ENCODE results near the gene SMARCA1.

SMARCA1 gene

DNA sequence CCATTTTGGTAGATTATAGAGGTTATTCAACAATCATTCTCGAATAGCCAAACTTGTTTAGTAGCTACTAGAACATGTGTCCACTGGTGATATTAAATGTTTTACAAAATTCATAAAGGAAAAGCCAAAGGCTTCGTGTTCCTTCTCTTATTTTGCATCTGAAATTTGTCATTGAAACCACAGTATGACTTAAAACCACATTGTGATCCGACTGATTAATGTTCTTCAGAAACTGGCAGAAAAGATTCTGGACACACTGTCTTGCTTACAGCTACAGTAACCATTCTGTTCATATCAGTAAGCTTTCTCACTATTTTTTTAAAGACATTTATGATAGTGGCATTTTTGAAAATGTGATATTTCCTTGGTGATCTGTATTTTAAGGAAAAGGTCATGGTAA, 2.6 kb upstream of the SMARCA1 start:
- no peak overlapping the region for H3K27ac ChIP-seq (ENCODE audit: low read depth, low read length)

GRCh38 chrX:129525162-129525561, 1.9 kb upstream of the SMARCA1 start:
- no peak overlapping the region for H3K27ac ChIP-seq (ENCODE audit: low read depth, low read length)
- no peaks in the 10 kb centered on the region for H3K36me3 ChIP-seq (ENCODE audit: insufficient read depth, low read length)
- H3K9ac ChIP-seq (ENCODE audit: low read length), result no peak overlapping the region
- no peaks in the 10 kb centered on the region for H3K4me1 ChIP-seq (ENCODE audit: insufficient read depth, low read length)
- H3K27me3 ChIP-seq (ENCODE audit: control insufficient read depth in 1 of 2, insufficient read depth in 2 of 2, low read length in 2 of 2), result peaks cover 0 to 3% of the 10 kb centered on the region in 2 donors
- no peak overlapping the region for H3K4me3 ChIP-seq (ENCODE audit: low read depth in 1 of 2, low read length in 2 of 2)
- H3K9me3 ChIP-seq (ENCODE audit: low read length), result no peaks in the 10 kb centered on the region

More for the DNA sequence above, 2.6 kb upstream of the SMARCA1 start:
- H3K9me3 ChIP-seq (ENCODE audit: low read length), result no peaks in the 10 kb centered on the region
- H3K9ac ChIP-seq (ENCODE audit: low read length), result no peak overlapping the region
- H3K4me3 ChIP-seq (ENCODE audit: low read depth in 1 of 2, low read length in 2 of 2), result no peak overlapping the region
- peaks cover 0 to 3% of the 10 kb centered on the region in 2 donors for H3K27me3 ChIP-seq (ENCODE audit: control insufficient read depth in 1 of 2, insufficient read depth in 2 of 2, low read length in 2 of 2)
- H3K36me3 ChIP-seq (ENCODE audit: insufficient read depth, low read length), result no peaks in the 10 kb centered on the region
- no peaks in the 10 kb centered on the region for H3K4me1 ChIP-seq (ENCODE audit: insufficient read depth, low read length)

DNA sequence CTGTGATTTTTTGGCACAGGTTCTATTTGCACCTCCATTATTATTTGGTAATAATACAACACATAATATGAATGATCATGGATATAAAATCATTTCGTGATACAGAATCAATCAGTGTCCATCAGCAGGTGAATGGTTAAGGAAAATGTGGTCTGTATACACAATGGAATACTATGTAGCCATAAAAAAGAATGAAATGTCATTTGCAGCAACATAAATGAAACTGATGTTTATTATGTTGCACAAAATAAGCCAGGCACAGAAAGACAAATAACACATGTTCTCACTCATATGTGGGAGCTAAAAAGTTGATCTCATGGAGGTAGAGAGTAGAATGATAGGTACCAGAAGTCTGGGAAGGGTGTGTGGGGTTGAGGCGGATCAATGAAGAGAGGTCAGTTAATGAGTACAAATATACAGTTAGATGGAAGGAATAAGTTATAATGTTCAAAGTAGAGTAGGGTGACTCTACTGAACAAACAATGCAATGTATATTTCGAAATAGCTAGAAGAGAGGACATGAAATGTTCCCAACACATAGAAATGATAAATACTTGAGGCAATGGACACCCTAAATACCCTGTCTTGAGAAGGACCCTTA, 1.1 kb upstream of the SMARCA1 start:
- Histone ChIP-seq H3K9me3 (ENCODE audit: low read length) (no peaks in the 10 kb centered on the region), H3K4me1 (ENCODE audit: insufficient read depth, low read length) (no peaks in the 10 kb centered on the region), H3K27ac (ENCODE audit: low read depth, low read length) (no peak overlapping the region), H3K9ac (ENCODE audit: low read length) (no peak overlapping the region), H3K27me3 (ENCODE audit: control insufficient read depth in 1 of 2, insufficient read depth in 2 of 2, low read length in 2 of 2) (peaks cover 0 to 3% of the 10 kb centered on the region in 2 donors), H3K36me3 (ENCODE audit: insufficient read depth, low read length) (no peaks in the 10 kb centered on the region), H3K4me3 (ENCODE audit: low read depth in 1 of 2, low read length in 2 of 2) (no peak overlapping the region)

DNA sequence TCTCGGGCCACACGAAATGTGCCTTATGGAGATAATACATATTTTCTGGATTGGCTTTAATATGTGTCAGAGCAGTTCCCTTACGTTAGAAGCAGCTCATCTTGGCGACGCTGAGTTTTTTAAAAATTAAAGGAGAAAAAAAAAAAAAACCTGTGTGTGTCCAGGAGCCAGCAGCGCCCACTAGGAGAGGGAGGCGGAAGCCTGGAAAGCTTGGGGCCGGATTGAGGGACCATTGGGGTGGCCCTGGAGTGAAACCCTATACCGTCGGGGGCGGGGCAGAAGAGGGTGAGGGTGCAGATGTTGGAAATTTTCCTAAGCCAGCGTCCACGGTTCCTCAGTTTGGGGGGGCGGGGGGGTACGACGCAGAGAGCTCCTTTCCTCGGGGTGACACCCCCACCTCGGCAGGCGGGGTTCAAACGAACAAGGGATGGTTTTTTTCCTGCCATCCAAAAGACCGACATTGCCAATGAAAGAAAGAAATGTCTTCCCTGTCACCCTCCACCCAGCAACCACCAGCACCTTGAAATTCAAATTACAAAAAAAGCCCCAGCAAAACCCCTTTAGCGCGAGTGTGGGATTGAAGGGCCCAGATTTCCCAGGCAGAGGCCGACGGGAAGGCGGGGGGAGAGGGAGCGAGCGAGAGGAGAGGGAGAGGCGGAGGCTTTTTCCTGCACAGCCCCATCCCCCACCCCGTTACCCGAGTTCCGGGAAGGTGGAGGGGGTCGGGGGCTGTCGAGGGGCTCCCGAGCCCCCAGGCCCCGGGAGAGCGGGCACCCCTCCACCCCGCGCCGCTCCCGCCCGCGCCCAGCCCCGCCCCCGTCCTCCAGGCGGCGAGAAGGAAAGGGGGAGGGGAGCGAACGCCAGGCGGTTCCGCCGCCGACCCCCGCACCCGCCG, 859 bp downstream of the SMARCA1 start:
- peak overlapping the region; percentile 65 to 77 for H3K4me3 ChIP-seq (ENCODE audit: low read depth in 1 of 2, low read length in 2 of 2)
- H3K27me3 ChIP-seq (ENCODE audit: control insufficient read depth in 1 of 2, insufficient read depth in 2 of 2, low read length in 2 of 2), result peaks cover 0 to 3% of the 10 kb centered on the region in 2 donors
- no peaks in the 10 kb centered on the region for H3K9me3 ChIP-seq (ENCODE audit: low read length)
- H3K9ac ChIP-seq (ENCODE audit: low read length), result no peak overlapping the region
- H3K36me3 ChIP-seq (ENCODE audit: insufficient read depth, low read length), result no peaks in the 10 kb centered on the region
- H3K27ac ChIP-seq (ENCODE audit: low read depth, low read length), result peak overlapping the region; percentile 84
- H3K4me1 ChIP-seq (ENCODE audit: insufficient read depth, low read length), result no peaks in the 10 kb centered on the region

- H3K4me3 ChIP-seq (ENCODE audit: low read depth in 1 of 2, low read length in 2 of 2), result no peak overlapping the region
- H3K36me3 ChIP-seq (ENCODE audit: insufficient read depth, low read length), result no peaks in the 10 kb centered on the region
- H3K9me3 ChIP-seq (ENCODE audit: low read length), result no peaks in the 10 kb centered on the region
- H3K27ac ChIP-seq (ENCODE audit: low read depth, low read length), result no peak overlapping the region
- peaks cover 0 to 3% of the 10 kb centered on the region in 2 donors for H3K27me3 ChIP-seq (ENCODE audit: control insufficient read depth in 1 of 2, insufficient read depth in 2 of 2, low read length in 2 of 2)
- H3K4me1 ChIP-seq (ENCODE audit: insufficient read depth, low read length), result no peaks in the 10 kb centered on the region
- no peak overlapping the region for H3K9ac ChIP-seq (ENCODE audit: low read length)
Measured at GRCh38 chrX:129520151-129520550, 3.1 kb downstream of the SMARCA1 start.

DNA sequence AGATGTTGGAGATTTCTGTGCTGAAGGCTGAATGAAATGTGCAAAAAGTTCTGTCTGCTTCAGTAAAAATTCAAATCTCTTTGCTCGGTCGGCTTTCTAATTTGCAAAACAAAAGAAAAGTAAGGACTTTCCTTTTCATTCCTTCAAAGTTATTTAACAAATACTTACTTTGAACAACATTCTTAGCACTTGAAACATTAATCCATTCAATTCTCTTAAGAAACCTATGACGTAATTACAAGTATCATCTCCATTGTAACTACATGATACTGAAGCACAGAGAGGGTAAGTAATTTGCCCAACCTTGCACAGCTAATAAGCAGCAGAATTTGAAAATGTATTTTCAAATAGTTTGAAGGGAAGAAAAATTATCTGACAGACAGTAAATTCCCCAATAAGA, 6.9 kb downstream of the SMARCA1 start:
- Histone ChIP-seq H3K4me3 (ENCODE audit: low read depth in 1 of 2, low read length in 2 of 2) (no peak overlapping the region), H3K9me3 (ENCODE audit: low read length) (no peaks in the 10 kb centered on the region), H3K9ac (ENCODE audit: low read length) (no peak overlapping the region), H3K27ac (ENCODE audit: low read depth, low read length) (no peak overlapping the region), H3K27me3 (ENCODE audit: control insufficient read depth in 1 of 2, insufficient read depth in 2 of 2, low read length in 2 of 2) (peaks cover 0 to 4% of the 10 kb centered on the region in 2 donors), H3K36me3 (ENCODE audit: insufficient read depth, low read length) (peaks cover 3% of the 10 kb centered on the region), H3K4me1 (ENCODE audit: insufficient read depth, low read length) (no peaks in the 10 kb centered on the region)

DNA sequence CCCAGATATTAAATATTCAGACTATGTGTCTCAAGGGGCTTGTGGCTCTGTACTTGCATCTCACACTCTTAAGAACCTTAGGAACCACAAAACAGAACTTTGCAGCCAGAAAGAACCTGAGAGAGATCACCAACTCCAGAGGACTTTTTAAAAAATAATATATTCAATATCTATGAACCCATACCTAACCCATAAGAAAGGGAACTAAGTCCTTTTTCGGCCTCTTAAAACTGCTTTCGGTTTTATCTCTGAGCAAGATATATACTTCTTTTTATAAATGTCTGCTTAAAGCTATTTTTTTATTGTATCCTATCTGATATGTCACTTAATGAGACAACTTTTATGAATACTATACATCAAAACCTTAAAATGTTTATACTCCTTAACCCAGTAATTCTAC, 10.9 kb downstream of the SMARCA1 start:
- Histone ChIP-seq H3K4me3 (ENCODE audit: low read depth in 1 of 2, low read length in 2 of 2) (no peak overlapping the region), H3K27ac (ENCODE audit: low read depth, low read length) (no peak overlapping the region), H3K27me3 (ENCODE audit: control insufficient read depth in 1 of 2, insufficient read depth in 2 of 2, low read length in 2 of 2) (peaks cover 0 to 4% of the 10 kb centered on the region in 2 donors), H3K9ac (ENCODE audit: low read length) (no peak overlapping the region), H3K9me3 (ENCODE audit: low read length) (no peaks in the 10 kb centered on the region), H3K36me3 (ENCODE audit: insufficient read depth, low read length) (peaks cover 3% of the 10 kb centered on the region), H3K4me1 (ENCODE audit: insufficient read depth, low read length) (no peaks in the 10 kb centered on the region)

DNA sequence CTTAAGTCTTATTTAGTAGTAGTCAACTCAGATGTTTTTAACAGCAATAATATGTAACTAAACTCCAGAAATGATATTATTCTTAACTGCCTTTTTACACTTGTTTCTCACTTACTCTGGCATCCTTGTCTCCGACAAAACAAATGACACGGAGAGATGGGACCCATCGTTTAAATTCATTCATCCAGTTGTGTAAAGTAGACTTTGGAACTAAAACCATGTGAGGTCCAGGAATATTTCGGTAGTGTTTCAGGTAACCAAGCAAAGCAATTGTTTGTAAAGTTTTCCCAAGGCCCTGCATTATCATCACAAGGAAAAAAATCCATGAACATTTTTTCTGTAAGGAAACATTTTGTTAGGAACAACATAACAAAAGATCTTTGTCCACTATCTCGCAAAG, 11.6 kb downstream of the SMARCA1 start:
- H3K9ac ChIP-seq (ENCODE audit: low read length), result no peak overlapping the region
- no peaks in the 10 kb centered on the region for H3K4me1 ChIP-seq (ENCODE audit: insufficient read depth, low read length)
- peaks cover 0 to 4% of the 10 kb centered on the region in 2 donors for H3K27me3 ChIP-seq (ENCODE audit: control insufficient read depth in 1 of 2, insufficient read depth in 2 of 2, low read length in 2 of 2)
- H3K36me3 ChIP-seq (ENCODE audit: insufficient read depth, low read length), result peaks cover 3% of the 10 kb centered on the region
- no peak overlapping the region for H3K4me3 ChIP-seq (ENCODE audit: low read depth in 1 of 2, low read length in 2 of 2)
- H3K9me3 ChIP-seq (ENCODE audit: low read length), result no peaks in the 10 kb centered on the region
- no peak overlapping the region for H3K27ac ChIP-seq (ENCODE audit: low read depth, low read length)

GRCh38 chrX:129510331-129510730, 13.0 kb downstream of the SMARCA1 start:
- H3K9ac ChIP-seq (ENCODE audit: low read length), result no peak overlapping the region
- no peak overlapping the region for H3K27ac ChIP-seq (ENCODE audit: low read depth, low read length)
- peaks cover 3% of the 10 kb centered on the region for H3K36me3 ChIP-seq (ENCODE audit: insufficient read depth, low read length)
- peaks cover 0 to 4% of the 10 kb centered on the region in 2 donors for H3K27me3 ChIP-seq (ENCODE audit: control insufficient read depth in 1 of 2, insufficient read depth in 2 of 2, low read length in 2 of 2)
- H3K4me1 ChIP-seq (ENCODE audit: insufficient read depth, low read length), result no peaks in the 10 kb centered on the region
- no peak overlapping the region for H3K4me3 ChIP-seq (ENCODE audit: low read depth in 1 of 2, low read length in 2 of 2)
- H3K9me3 ChIP-seq (ENCODE audit: low read length), result no peaks in the 10 kb centered on the region

DNA sequence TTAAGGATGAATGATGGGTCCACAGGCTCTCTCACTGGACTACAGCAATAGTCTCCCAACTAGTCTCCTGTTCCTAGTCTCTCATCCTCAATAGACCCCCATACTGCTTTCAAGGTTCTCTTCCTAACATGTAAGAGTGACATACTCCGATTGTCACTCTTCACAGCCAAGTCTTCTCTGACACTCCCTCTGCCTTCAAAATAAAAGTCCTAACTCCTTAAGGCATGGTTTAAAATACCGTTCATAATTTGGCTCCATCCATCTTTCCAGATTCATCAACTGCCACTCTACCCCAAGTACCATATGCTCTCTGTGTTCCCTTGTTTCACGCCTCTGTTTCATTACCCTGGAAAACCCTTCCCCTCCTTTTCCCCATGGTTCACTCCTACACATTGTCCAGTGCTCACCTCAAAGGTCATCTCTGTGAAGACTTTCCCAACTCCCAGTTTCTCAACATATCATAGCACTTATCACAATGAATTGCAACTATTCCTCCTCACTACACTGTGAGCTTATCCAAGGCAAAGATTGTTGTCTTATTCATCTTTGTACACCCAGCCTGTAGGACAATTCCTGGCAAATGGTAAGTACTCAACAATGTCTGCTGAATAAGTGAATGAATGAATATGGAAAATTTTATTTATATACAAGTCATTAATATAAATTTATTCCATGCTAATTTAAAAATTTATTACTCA, 26.0 kb downstream of the SMARCA1 start:
- Histone ChIP-seq H3K27ac (ENCODE audit: low read depth, low read length) (no peak overlapping the region), H3K4me3 (ENCODE audit: low read depth in 1 of 2, low read length in 2 of 2) (no peak overlapping the region), H3K36me3 (ENCODE audit: insufficient read depth, low read length) (peaks cover 19% of the 10 kb centered on the region), H3K9me3 (ENCODE audit: low read length) (no peaks in the 10 kb centered on the region), H3K4me1 (ENCODE audit: insufficient read depth, low read length) (no peaks in the 10 kb centered on the region), H3K9ac (ENCODE audit: low read length) (no peak overlapping the region), H3K27me3 (ENCODE audit: control insufficient read depth in 1 of 2, insufficient read depth in 2 of 2, low read length in 2 of 2) (peaks cover 0 to 7% of the 10 kb centered on the region in 2 donors)

DNA sequence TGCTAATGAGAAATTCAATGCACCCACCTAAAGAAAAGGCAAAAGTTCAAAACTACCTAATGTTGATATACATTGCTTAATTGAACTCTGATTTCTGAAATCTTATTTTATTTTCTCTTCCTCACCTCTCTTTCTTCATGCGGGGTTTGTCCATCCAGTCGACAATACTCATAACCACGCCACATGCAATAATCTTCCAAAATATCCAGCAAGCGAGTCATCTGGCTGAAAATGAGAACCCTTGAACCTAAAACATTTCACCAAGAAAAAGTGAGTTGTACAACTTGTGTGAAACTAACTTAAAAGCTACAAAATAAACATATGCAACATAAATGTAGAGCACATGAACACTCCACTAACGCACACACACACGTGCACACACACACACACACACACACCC, 26.7 kb downstream of the SMARCA1 start:
- Histone ChIP-seq H3K4me3 (ENCODE audit: low read depth in 1 of 2, low read length in 2 of 2) (no peak overlapping the region), H3K27me3 (ENCODE audit: control insufficient read depth in 1 of 2, insufficient read depth in 2 of 2, low read length in 2 of 2) (peaks cover 0 to 7% of the 10 kb centered on the region in 2 donors), H3K4me1 (ENCODE audit: insufficient read depth, low read length) (no peaks in the 10 kb centered on the region), H3K9ac (ENCODE audit: low read length) (no peak overlapping the region), H3K36me3 (ENCODE audit: insufficient read depth, low read length) (peaks cover 13% of the 10 kb centered on the region), H3K9me3 (ENCODE audit: low read length) (no peaks in the 10 kb centered on the region), H3K27ac (ENCODE audit: low read depth, low read length) (no peak overlapping the region)

Measured in muscle layer of colon (tissue), 2 donors.